Hippocampal formation (tissue), 2 donors: Measurements from ENCODE around the gene ZNF316.

Experiments used
- DNase-seq, 2 donors: peaks; one replicate each; lab custom pipeline; 2025; lab: John Stamatoyannopoulos, UW

ZNF316 gene

GRCh38 chr7:6636741-6637543 lies at the start of gene ZNF316:
Gene ZNF316, plus strand, starts transcription at chr7:6637318. Its CDS starts 5,092 bp downstream, at chr7:6642410.
- peak; percentile 37 to 39 for DNase-seq

- no peak for DNase-seq
Measured at GRCh38 chr7:6588566-6588965, 48.6 kb upstream of the ZNF316 start.

GRCh38 chr7:6589151-6589828 lies 47.8 kb upstream of the ZNF316 start:
- no peak for DNase-seq

- DNase-seq = peak; percentile 57 to 66
Measured at GRCh38 chr7:6589829-6590644, 47.1 kb upstream of the ZNF316 start, which contains the start of gene INTS15. Gene INTS15, plus strand, starts transcription at chr7:6590021. Its CDS starts 263 bp downstream, at chr7:6590284.

- no peak for DNase-seq
Measured at GRCh38 chr7:6590645-6591110, 46.4 kb upstream of the ZNF316 start.

GRCh38 chr7:6600093-6600492 lies 37.0 kb upstream of the ZNF316 start:
- no peak for DNase-seq

- no peak for DNase-seq
Measured at GRCh38 chr7:6604458-6604857, 32.7 kb upstream of the ZNF316 start.

GRCh38 chr7:6606866-6607583 lies 30.1 kb upstream of the ZNF316 start:
- no peak for DNase-seq

- DNase-seq = no peak
Measured at GRCh38 chr7:6607651-6608051, 29.5 kb upstream of the ZNF316 start.

- DNase-seq = no peak
Measured at GRCh38 chr7:6608081-6608480, 29.0 kb upstream of the ZNF316 start.

- DNase-seq = no peak
Measured at GRCh38 chr7:6608794-6609193, 28.3 kb upstream of the ZNF316 start.

GRCh38 chr7:6612819-6613218 lies 24.3 kb upstream of the ZNF316 start:
- no peak for DNase-seq

- DNase-seq = no peak
Measured at GRCh38 chr7:6613706-6614105, 23.4 kb upstream of the ZNF316 start.

GRCh38 chr7:6614953-6615722 lies 22.0 kb upstream of the ZNF316 start, which contains the start of gene ZNF853:
Gene ZNF853, plus strand, starts transcription at chr7:6615610. Its CDS starts 565 bp downstream, at chr7:6616175.
- peak; percentile 11 to 23 for DNase-seq

- no peak for DNase-seq
Measured at GRCh38 chr7:6615723-6616555, 21.2 kb upstream of the ZNF316 start.

- no peak for DNase-seq
Measured at GRCh38 chr7:6616854-6617643, 20.1 kb upstream of the ZNF316 start.

GRCh38 chr7:6618621-6619020 lies 18.5 kb upstream of the ZNF316 start:
- no peak for DNase-seq

- no peak for DNase-seq
Measured at GRCh38 chr7:6619961-6620360, 17.2 kb upstream of the ZNF316 start.
